ENCODE data around the gene CETN3. TPM values are rescaled to one million over a fixed set of nuclear protein-coding genes. Genes with fewer than 3 reads are reported as not detected.

Gene CETN3
- total and polyA plus RNA-seq, 3 experiments from 2014 or later: 23.9 to 41.6 (median 41.0) TPM

DNA sequence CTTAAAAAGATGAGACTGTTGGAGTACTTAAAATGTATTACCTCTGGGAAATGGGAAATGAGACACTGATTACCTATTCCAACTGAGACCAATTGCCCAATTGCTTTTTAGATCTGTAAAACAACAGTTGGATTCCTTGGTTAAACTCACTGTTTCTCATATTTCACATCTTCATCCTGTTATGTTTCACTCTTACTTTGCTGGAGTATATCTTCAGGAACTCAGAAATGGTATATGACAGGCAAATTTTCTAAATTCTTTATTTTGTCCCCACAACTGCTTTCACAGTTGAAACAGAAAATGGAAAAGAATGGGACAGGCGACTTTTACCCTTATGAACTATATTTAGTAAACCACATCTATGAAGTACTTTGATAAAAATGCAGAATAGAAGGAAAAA, 8.7 kb upstream of the CETN3 start:
- Histone ChIP-seq H3K4me1 (ENCODE audit: insufficient read depth, low read length) (no peaks in the 10 kb centered on the region), H3K4me3 (ENCODE audit: low read length) (no peak overlapping the region), H3K36me3 (ENCODE audit: insufficient read depth, low read length) (no peaks in the 10 kb centered on the region), H3K27me3 (ENCODE audit: insufficient read depth, low read length, poor library complexity, severe bottlenecking) (no peaks in the 10 kb centered on the region), H3K9me3 (ENCODE audit: low read length) (no peaks in the 10 kb centered on the region), H3K27ac (ENCODE audit: low read depth, low read length) (no peak overlapping the region)
- no peak for DNase-seq
- POLR2A ChIA-PET: no interaction called here
- no peak overlapping the region for H3K27ac Mint-ChIP-seq
- peaks cover 13 to 21% of the 10 kb centered on the region in 2 donors for H3K27me3 Mint-ChIP-seq
- CTCF ChIA-PET: no interaction called here
- no peaks in the 10 kb centered on the region for H3K4me1 Mint-ChIP-seq
- H3K36me3 Mint-ChIP-seq: peaks cover 0 to 2% (median 0%) of the 10 kb centered on the region in 3 donors
- no peaks in the 10 kb centered on the region for H3K9me3 Mint-ChIP-seq
- no peak overlapping the region for H3K4me3 Mint-ChIP-seq

DNA sequence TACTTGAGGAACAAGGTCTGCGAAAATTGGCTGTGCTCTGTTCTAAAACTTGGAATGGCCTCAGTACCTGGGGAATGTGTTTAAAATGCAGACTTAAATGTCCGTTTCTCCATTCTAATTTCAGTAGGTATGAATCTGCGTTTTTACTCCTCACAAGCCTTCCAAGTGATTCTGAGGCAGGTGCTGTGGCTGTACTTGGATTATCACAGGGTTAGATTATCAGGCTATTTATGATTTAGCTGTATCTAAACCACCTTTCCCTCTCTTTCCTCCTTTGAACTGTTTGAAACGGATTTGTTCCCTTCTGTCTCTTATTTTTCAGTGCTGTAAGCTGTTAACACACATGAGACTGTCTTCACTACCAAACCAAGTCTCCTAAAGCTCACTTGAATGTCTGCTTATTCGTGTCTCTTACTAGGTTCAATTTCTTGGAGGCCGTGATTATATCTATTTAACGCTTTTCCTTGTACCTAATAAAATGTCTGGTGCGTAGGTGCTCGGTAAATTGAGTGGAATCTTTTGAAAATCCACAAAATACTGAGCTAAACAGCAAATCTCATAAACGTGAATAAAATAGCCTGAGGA, 714 bp upstream of the CETN3 start:
- ChIA-PET POLR2A (interaction anchor here (0.5 to 2.9 kb wide), 6 partner anchors 39 to 973 kb away, joined by 3 to 36 read pairs (median 6); partner anchors contain the start of genes ARRDC3, LYSMD3, MBLAC2 and POLR3G), CTCF (interaction anchor here (1.0 to 2.3 kb wide), 7 partner anchors 9 to 1681 kb away, joined by 4 to 12 read pairs (median 5); partner anchors contain the start of genes LYSMD3, MBLAC2 and POLR3G)
- Mint-ChIP-seq H3K27ac (no peak overlapping the region), H3K9me3 (no peaks in the 10 kb centered on the region), H3K36me3 (peaks cover under 1 to 16% (median 11%) of the 10 kb centered on the region in 3 donors), H3K27me3 (no peaks in the 10 kb centered on the region), H3K4me3 (no peak overlapping the region), H3K4me1 (peaks cover 11 to 17% (median 15%) of the 10 kb centered on the region in 3 donors)
- no peaks in the 10 kb centered on the region for H3K36me3 ChIP-seq (ENCODE audit: insufficient read depth, low read length)
- no peaks in the 10 kb centered on the region for H3K27me3 ChIP-seq (ENCODE audit: insufficient read depth, low read length, poor library complexity, severe bottlenecking)
- no peaks in the 10 kb centered on the region for H3K9me3 ChIP-seq (ENCODE audit: low read length)
- DNase-seq: peak in 1 of 5 donors; percentile 6
- H3K27ac ChIP-seq (ENCODE audit: low read depth, low read length): peak overlapping the region; percentile 79
- H3K4me1 ChIP-seq (ENCODE audit: insufficient read depth, low read length): peaks cover 13% of the 10 kb centered on the region
- H3K4me3 ChIP-seq (ENCODE audit: low read length): peak overlapping the region; percentile 77

GRCh38 chr5:90408571-90409317, 812 bp downstream of the CETN3 start:
- Mint-ChIP-seq H3K36me3 (peaks cover 5 to 26% (median 17%) of the 10 kb centered on the region in 3 donors), H3K27me3 (no peaks in the 10 kb centered on the region), H3K9me3 (no peaks in the 10 kb centered on the region), H3K27ac (no peak overlapping the region), H3K4me3 (peak overlapping the region in 1 of 7 donors; percentile 31), H3K4me1 (peaks cover 14 to 21% (median 19%) of the 10 kb centered on the region in 3 donors)
- no peak for DNase-seq
- Histone ChIP-seq H3K4me1 (ENCODE audit: insufficient read depth, low read length) (peaks cover 13% of the 10 kb centered on the region), H3K27me3 (ENCODE audit: insufficient read depth, low read length, poor library complexity, severe bottlenecking) (no peaks in the 10 kb centered on the region), H3K9me3 (ENCODE audit: low read length) (no peaks in the 10 kb centered on the region), H3K27ac (ENCODE audit: low read depth, low read length) (peak overlapping the region; percentile 95), H3K36me3 (ENCODE audit: insufficient read depth, low read length) (no peaks in the 10 kb centered on the region), H3K4me3 (ENCODE audit: low read length) (peak overlapping the region; percentile 87)
- ChIA-PET CTCF (interaction anchor here (1.0 to 2.3 kb wide), 3 partner anchors 21 to 121 kb away, joined by 4 to 12 read pairs (median 12); partner anchors contain the start of gene LYSMD3), POLR2A (interaction anchor here (0.6 to 2.9 kb wide), 5 partner anchors 12 to 972 kb away, joined by 4 to 36 read pairs (median 6); partner anchors contain the start of genes LYSMD3, MBLAC2 and POLR3G)

DNA sequence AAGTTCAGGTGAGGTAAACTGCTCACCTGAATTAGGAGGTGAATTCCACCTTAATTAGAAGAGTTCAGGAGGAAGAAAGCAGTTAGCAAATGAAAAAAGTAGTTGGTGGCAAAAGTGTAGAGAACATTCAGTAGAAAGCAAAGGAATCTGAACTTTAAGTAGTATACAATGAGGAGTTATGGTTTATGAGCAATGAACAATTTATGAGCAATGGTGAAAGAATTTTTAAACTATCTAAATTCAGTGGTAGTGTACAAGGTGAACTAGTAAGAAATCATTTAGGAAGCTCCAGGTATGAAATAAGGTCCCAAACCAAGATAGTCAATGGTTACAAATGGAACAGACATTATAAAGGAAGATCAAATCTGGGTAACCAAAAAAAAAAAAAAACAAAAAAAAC, 3.1 kb downstream of the CETN3 start:
- no peaks in the 10 kb centered on the region for H3K36me3 ChIP-seq (ENCODE audit: insufficient read depth, low read length)
- H3K9me3 Mint-ChIP-seq: no peaks in the 10 kb centered on the region
- POLR2A ChIA-PET: no interaction called here
- peaks cover 14 to 26% (median 24%) of the 10 kb centered on the region in 3 donors for H3K4me1 Mint-ChIP-seq
- no peak overlapping the region for H3K4me3 ChIP-seq (ENCODE audit: low read length)
- no peak for DNase-seq
- no peak overlapping the region for H3K27ac ChIP-seq (ENCODE audit: low read depth, low read length)
- H3K36me3 Mint-ChIP-seq: peaks cover 9 to 40% (median 21%) of the 10 kb centered on the region in 3 donors
- H3K27me3 ChIP-seq (ENCODE audit: insufficient read depth, low read length, poor library complexity, severe bottlenecking): no peaks in the 10 kb centered on the region
- peak overlapping the region in 2 of 7 donors; percentile 1 to 59 for H3K4me3 Mint-ChIP-seq
- CTCF ChIA-PET: no interaction called here
- H3K9me3 ChIP-seq (ENCODE audit: low read length): no peaks in the 10 kb centered on the region
- H3K4me1 ChIP-seq (ENCODE audit: insufficient read depth, low read length): peaks cover 13% of the 10 kb centered on the region
- no peaks in the 10 kb centered on the region for H3K27me3 Mint-ChIP-seq
- H3K27ac Mint-ChIP-seq: peak overlapping the region in 1 of 8 donors; percentile 59

- H3K4me3 Mint-ChIP-seq: no peak overlapping the region
- H3K36me3 Mint-ChIP-seq: peaks cover 14 to 66% (median 34%) of the 10 kb centered on the region in 3 donors
- H3K27ac Mint-ChIP-seq: no peak overlapping the region
- peaks cover 14 to 32% (median 31%) of the 10 kb centered on the region in 3 donors for H3K4me1 Mint-ChIP-seq
- Histone ChIP-seq H3K4me1 (ENCODE audit: insufficient read depth, low read length) (peaks cover 6% of the 10 kb centered on the region), H3K27me3 (ENCODE audit: insufficient read depth, low read length, poor library complexity, severe bottlenecking) (no peaks in the 10 kb centered on the region), H3K27ac (ENCODE audit: low read depth, low read length) (no peak overlapping the region), H3K9me3 (ENCODE audit: low read length) (no peaks in the 10 kb centered on the region), H3K4me3 (ENCODE audit: low read length) (no peak overlapping the region), H3K36me3 (ENCODE audit: insufficient read depth, low read length) (peaks cover 12% of the 10 kb centered on the region)
- POLR2A ChIA-PET: no interaction called here
- H3K9me3 Mint-ChIP-seq: no peaks in the 10 kb centered on the region
- CTCF ChIA-PET: no interaction called here
- H3K27me3 Mint-ChIP-seq: no peaks in the 10 kb centered on the region
- no peak for DNase-seq
Measured at GRCh38 chr5:90402521-90403255, 6.9 kb downstream of the CETN3 start.

DNA sequence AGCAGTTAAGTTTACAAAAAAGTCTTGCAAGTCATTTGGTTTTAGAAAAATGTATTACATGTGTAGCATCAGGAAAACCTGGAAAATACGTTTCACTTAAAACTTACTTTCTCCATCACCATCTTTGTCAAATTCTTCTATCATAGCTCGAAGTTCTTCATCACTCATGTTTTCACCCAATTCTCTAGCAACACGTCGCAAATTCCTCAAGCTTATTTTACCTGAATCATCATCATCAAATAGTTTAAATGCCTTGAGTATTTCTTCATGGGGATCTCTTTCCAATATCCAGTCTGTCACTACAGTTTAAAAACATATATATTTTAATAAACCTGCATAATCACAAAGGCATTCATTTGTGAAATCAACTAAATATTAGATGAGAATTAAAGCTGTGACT, 10.3 kb downstream of the CETN3 start:
- no peaks in the 10 kb centered on the region for H3K9me3 ChIP-seq (ENCODE audit: low read length)
- DNase-seq: no peak
- ChIA-PET POLR2A (no interaction called here), CTCF (no interaction called here)
- Mint-ChIP-seq H3K36me3 (peaks cover 9 to 58% (median 18%) of the 10 kb centered on the region in 3 donors), H3K27me3 (no peaks in the 10 kb centered on the region), H3K9me3 (no peaks in the 10 kb centered on the region), H3K27ac (no peak overlapping the region), H3K4me3 (no peak overlapping the region), H3K4me1 (peaks cover 0 to 13% (median 11%) of the 10 kb centered on the region in 3 donors)
- peaks cover 12% of the 10 kb centered on the region for H3K36me3 ChIP-seq (ENCODE audit: insufficient read depth, low read length)
- peaks cover 6% of the 10 kb centered on the region for H3K4me1 ChIP-seq (ENCODE audit: insufficient read depth, low read length)
- H3K27ac ChIP-seq (ENCODE audit: low read depth, low read length): no peak overlapping the region
- H3K27me3 ChIP-seq (ENCODE audit: insufficient read depth, low read length, poor library complexity, severe bottlenecking): no peaks in the 10 kb centered on the region
- H3K4me3 ChIP-seq (ENCODE audit: low read length): no peak overlapping the region

- Histone ChIP-seq H3K27ac (ENCODE audit: low read depth, low read length) (no peak overlapping the region), H3K9me3 (ENCODE audit: low read length) (no peaks in the 10 kb centered on the region), H3K27me3 (ENCODE audit: insufficient read depth, low read length, poor library complexity, severe bottlenecking) (no peaks in the 10 kb centered on the region), H3K36me3 (ENCODE audit: insufficient read depth, low read length) (peaks cover 12% of the 10 kb centered on the region), H3K4me3 (ENCODE audit: low read length) (no peak overlapping the region), H3K4me1 (ENCODE audit: insufficient read depth, low read length) (peaks cover 6% of the 10 kb centered on the region)
- peaks cover 9 to 55% (median 18%) of the 10 kb centered on the region in 3 donors for H3K36me3 Mint-ChIP-seq
- ChIA-PET POLR2A (no interaction called here), CTCF (no interaction called here)
- H3K4me1 Mint-ChIP-seq: peaks cover 0 to 13% (median 11%) of the 10 kb centered on the region in 3 donors
- no peak for DNase-seq
- H3K27ac Mint-ChIP-seq: peak overlapping the region in 1 of 8 donors; percentile 11
- no peaks in the 10 kb centered on the region for H3K27me3 Mint-ChIP-seq
- H3K4me3 Mint-ChIP-seq: no peak overlapping the region
- H3K9me3 Mint-ChIP-seq: no peaks in the 10 kb centered on the region
Measured at GRCh38 chr5:90398726-90399125, 10.8 kb downstream of the CETN3 start.

Data from CD8-positive, alpha-beta memory T cell (primary cell).